Natural killer cell (primary cell): Measurements from ENCODE around the gene AOPEP. TPM values are rescaled to one million over a fixed set of nuclear protein-coding genes. Genes with fewer than 3 reads are reported as not detected.

Experiments used
- ATAC-seq, 3 donors: fragments of 150-1000 bp in 2 of 3; fragments of 200-7000 bp in 1 of 3; cut with Tn5 transposase; 1 replicate in 1 of 3; 2 replicates in 2 of 3; pipeline ENCODE4 v1.10.0; 2021; ENCODE audit warnings: mild to moderate bottlenecking in 2 of 3, moderate library complexity in 2 of 3
- DNase-seq, 2 donors: peaks; one replicate each; pipeline versions ENCODE4 v3.0.0 to v3.0.0-alpha.2; 2013 to 2021; ENCODE audit warnings: mixed read lengths in 1 of 2
- H3K27ac ChIP-seq: one replicate; pipeline ENCODE4 v1.5.1; 2013; ENCODE audit warnings: mild to moderate bottlenecking, low read length
- H3K27me3 ChIP-seq: one replicate; pipeline ENCODE4 v1.6.1; 2013; ENCODE audit warnings: low read length; ENCODE audit not compliant: control insufficient read depth, insufficient read depth
- H3K36me3 ChIP-seq: one replicate; pipeline ENCODE4 v1.6.1; 2013; ENCODE audit warnings: low read length; ENCODE audit not compliant: control insufficient read depth, insufficient read depth
- H3K4me1 ChIP-seq: one replicate; pipeline ENCODE4 v1.6.1; 2013; ENCODE audit warnings: low read length; ENCODE audit not compliant: control insufficient read depth, insufficient read depth
- H3K4me3 ChIP-seq: one replicate; pipeline ENCODE4 v1.5.1; 2013; ENCODE audit warnings: low read length
- H3K9me3 ChIP-seq: one replicate; pipeline ENCODE4 v1.6.1; 2013; ENCODE audit warnings: low read length; ENCODE audit not compliant: control insufficient read depth, insufficient read depth
- H3K27ac Mint-ChIP-seq, 2 donors: one replicate each; pipeline ENCODE4 v1.8.0; 2022; ENCODE audit warnings: mild to moderate bottlenecking in 2 of 2, mixed read lengths in 2 of 2, moderate library complexity in 1 of 2
- H3K27me3 Mint-ChIP-seq, 2 donors: one replicate each; pipeline ENCODE4 v1.8.0; 2022; ENCODE audit warnings: low read depth in 2 of 2, mixed read lengths in 2 of 2
- H3K36me3 Mint-ChIP-seq: one replicate; pipeline ENCODE4 v1.8.0; 2022; ENCODE audit warnings: mixed read lengths
- H3K4me1 Mint-ChIP-seq, 2 donors: one replicate each; pipeline ENCODE4 v1.8.0; 2022; ENCODE audit warnings: mixed read lengths in 2 of 2
- H3K4me3 Mint-ChIP-seq: one replicate; pipeline ENCODE4 v1.8.0; 2022; ENCODE audit warnings: mild to moderate bottlenecking, moderate library complexity, mixed read lengths
- H3K9me3 Mint-ChIP-seq, 2 donors: one replicate each; pipeline ENCODE4 v1.8.0; 2022; ENCODE audit warnings: mixed read lengths in 2 of 2
- CTCF ChIP-seq: fragments of 200-600 bp; IDR thresholded peaks from one replicate; pipeline ENCODE4 v1.8.0; 2022; ENCODE audit warnings: antibody characterized with exemption
- WGBS: methylation state at CpG from one replicate; pipeline ENCODE4 v1.1.7; 2013; ENCODE audit warnings: missing lambda C conversion rate; ENCODE audit not compliant: insufficient coverage; 5-methylcytosine and 5-hydroxymethylcytosine counted together
- intact Hi-C: fragments of 100-400 bp; cut with micrococcal nuclease; formaldehyde crosslinking; loops from one replicate; pipeline ENCODE4 v1.14.2; 2022
- total RNA-seq, 4 donors: library from RNA; stranded (reverse); fragments of 120-200 nt in 1 of 4; gene quantifications; one replicate each; pipeline versions ENCODE4 v1.2.3 to v1.2.4, GENCODE V29; 2013 to 2022

AOPEP gene
- total RNA-seq, 3 donors from 2014 or later (not counting 1 experiment from before 2014, with no cell fraction given): 20.1 to 22.6 (median 20.6) TPM

DNA sequence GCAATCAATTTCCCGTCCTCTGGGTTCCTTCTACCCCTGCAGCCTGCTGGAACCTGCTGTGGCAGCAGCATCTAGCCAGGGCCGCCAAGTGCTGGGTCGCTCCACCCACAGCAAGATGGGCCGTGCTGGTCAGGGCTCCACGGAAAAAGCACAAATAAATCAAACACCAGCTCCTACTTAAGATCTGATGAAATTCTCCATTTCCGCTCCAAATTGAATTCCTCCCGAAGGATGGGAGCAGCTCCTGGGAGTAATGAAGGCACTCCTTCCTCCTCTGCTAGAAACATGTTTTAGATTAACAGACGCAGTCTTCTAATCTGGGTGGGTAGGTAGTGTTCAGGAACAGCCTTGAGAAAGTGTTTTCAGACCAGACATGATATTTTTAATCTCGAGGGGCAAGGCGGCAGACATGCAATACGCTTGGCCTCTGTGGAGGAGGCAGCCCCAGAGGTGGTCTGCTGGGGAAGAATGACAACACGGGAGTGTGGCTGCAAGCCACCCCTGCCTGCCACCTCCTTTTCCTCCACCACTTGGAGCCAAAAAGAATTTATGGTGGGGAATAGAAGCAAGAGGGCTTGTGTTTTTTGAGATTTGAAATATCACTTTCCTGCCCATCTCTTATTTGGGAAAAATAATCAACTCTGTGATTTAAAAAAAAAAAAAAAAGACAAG, 194.1 kb downstream of the AOPEP start:
- ATAC-seq (no peak), DNase-seq (no peak)
- H3K27ac Mint-ChIP-seq: no peak overlapping the region
- Histone ChIP-seq H3K9me3 (no peaks in the 10 kb centered on the region), H3K27ac (no peak overlapping the region), H3K4me3 (no peak overlapping the region), H3K36me3 (no peaks in the 10 kb centered on the region), H3K27me3 (no peaks in the 10 kb centered on the region), H3K4me1 (no peaks in the 10 kb centered on the region)
- no peak for TF ChIP-seq CTCF
- H3K4me3 Mint-ChIP-seq: no peak overlapping the region
- H3K4me1 Mint-ChIP-seq: peaks cover 0 to 14% of the 10 kb centered on the region in 2 donors
- H3K9me3 Mint-ChIP-seq: no peaks in the 10 kb centered on the region
- WGBS: 97% methylated on average over 12 of the region's 12 CpGs
- H3K36me3 Mint-ChIP-seq: no peaks in the 10 kb centered on the region
- intact Hi-C loops: no loop called here
- no peaks in the 10 kb centered on the region for H3K27me3 Mint-ChIP-seq

DNA sequence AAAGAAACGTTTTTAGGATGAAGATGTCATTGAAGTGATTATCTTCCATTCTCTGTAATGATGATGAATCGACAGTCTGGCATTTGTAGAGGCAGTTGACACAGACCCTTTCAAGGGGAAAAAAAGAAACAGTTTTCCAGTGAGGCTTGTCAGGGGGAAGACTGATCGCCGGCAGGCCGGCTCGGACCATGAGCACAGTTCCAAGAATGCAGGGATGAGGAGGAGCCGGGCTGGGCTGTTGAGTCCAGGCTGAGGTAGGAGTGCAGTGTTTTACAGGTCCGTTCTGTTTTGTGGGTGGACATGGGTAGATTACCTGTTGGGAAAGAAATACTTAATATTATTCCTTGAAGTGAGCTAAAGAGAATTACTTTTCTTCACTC, 194.6 kb downstream of the AOPEP start:
- no peaks in the 10 kb centered on the region for H3K36me3 Mint-ChIP-seq
- no peaks in the 10 kb centered on the region for H3K27me3 ChIP-seq
- H3K4me3 Mint-ChIP-seq: no peak overlapping the region
- H3K4me1 ChIP-seq: no peaks in the 10 kb centered on the region
- no peak for ATAC-seq
- DNase-seq: no peak
- H3K27ac ChIP-seq: no peak overlapping the region
- TF ChIP-seq CTCF: no peak
- no peaks in the 10 kb centered on the region for H3K27me3 Mint-ChIP-seq
- H3K4me3 ChIP-seq: no peak overlapping the region
- no peaks in the 10 kb centered on the region for H3K9me3 ChIP-seq
- no peaks in the 10 kb centered on the region for H3K9me3 Mint-ChIP-seq
- no peaks in the 10 kb centered on the region for H3K36me3 ChIP-seq
- peaks cover 0 to 14% of the 10 kb centered on the region in 2 donors for H3K4me1 Mint-ChIP-seq
- 88% methylated on average over 8 of the region's 8 CpGs for WGBS
- H3K27ac Mint-ChIP-seq: no peak overlapping the region
- intact Hi-C loops: no loop called here

- ATAC-seq (no peak), DNase-seq (no peak)
- no peaks in the 10 kb centered on the region for H3K9me3 ChIP-seq
- no peak overlapping the region for H3K27ac ChIP-seq
- no peaks in the 10 kb centered on the region for H3K27me3 ChIP-seq
- peaks cover 0 to 14% of the 10 kb centered on the region in 2 donors for H3K4me1 Mint-ChIP-seq
- no peaks in the 10 kb centered on the region for H3K36me3 Mint-ChIP-seq
- no peaks in the 10 kb centered on the region for H3K9me3 Mint-ChIP-seq
- no peak overlapping the region for H3K4me3 ChIP-seq
- intact Hi-C loops: no loop called here
- 96% methylated on average over 11 of the region's 11 CpGs for WGBS
- no peaks in the 10 kb centered on the region for H3K4me1 ChIP-seq
- TF ChIP-seq CTCF: no peak
- H3K27ac Mint-ChIP-seq: no peak overlapping the region
- no peaks in the 10 kb centered on the region for H3K27me3 Mint-ChIP-seq
- H3K4me3 Mint-ChIP-seq: no peak overlapping the region
- no peaks in the 10 kb centered on the region for H3K36me3 ChIP-seq
Observed at GRCh38 chr9:94921656-94922055, 195.2 kb downstream of the AOPEP start.

- Histone ChIP-seq H3K36me3 (no peaks in the 10 kb centered on the region), H3K27ac (no peak overlapping the region), H3K4me3 (no peak overlapping the region), H3K9me3 (no peaks in the 10 kb centered on the region), H3K27me3 (no peaks in the 10 kb centered on the region), H3K4me1 (no peaks in the 10 kb centered on the region)
- intact Hi-C loops: no loop called here
- ATAC-seq: no peak
- Mint-ChIP-seq H3K27me3 (no peaks in the 10 kb centered on the region), H3K27ac (peak overlapping the region in 1 of 2 donors; percentile 35), H3K4me1 (peaks cover 0 to 14% of the 10 kb centered on the region in 2 donors), H3K36me3 (no peaks in the 10 kb centered on the region), H3K4me3 (no peak overlapping the region), H3K9me3 (no peaks in the 10 kb centered on the region)
- no peak for TF ChIP-seq CTCF
- DNase-seq: no peak
- 85% methylated on average over 10 of the region's 10 CpGs for WGBS
Observed at GRCh38 chr9:94922098-94922607, 195.7 kb downstream of the AOPEP start.
